Suppressor macrophage treated with lipopolysaccharide for 4 hours (primary cell): ENCODE results near the gene ZBTB17.

Experiments used
- DNase-seq: peaks from one replicate; pipeline ENCODE4 v3.0.0-alpha.2; 2020

The ZBTB17 gene

DNA sequence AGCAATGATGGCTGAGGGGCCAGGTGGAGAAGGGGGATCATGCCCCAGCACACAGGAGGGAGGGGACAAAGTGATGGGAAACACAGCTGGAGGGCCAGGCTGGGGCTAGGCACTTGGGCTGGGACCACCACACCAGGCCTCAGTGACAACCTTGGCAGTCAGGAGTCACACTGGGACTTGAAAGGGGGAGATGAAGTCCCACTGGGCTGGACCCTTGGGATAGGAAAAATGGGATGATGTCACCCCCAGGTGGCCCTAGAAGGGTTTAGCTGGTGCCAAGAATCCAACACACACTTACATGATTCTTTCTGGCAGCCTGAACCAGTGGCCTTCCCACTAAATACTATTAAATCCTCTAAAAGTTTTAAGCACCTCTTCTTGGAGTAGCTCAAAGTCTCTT lies 17.1 kb downstream of the ZBTB17 start:
- no peak for DNase-seq

DNA sequence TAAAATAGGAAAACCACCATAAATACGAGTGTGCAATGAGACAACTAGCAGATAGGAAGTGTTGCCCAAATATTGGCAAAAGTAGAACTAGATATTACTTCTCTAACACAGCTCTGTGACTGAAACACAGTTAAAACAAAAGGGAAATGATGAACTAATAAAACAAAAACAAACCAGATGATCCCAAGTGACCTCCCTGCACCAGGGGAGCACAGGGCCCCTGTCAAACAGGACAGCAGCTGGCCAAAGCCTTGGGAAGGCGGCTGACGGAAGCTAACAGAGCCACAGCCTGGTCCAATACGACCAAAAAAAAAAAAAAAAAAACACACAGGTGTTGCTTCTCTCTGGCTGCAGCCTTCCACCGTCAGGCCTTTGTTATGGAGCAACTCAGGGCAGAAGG lies 17.8 kb downstream of the ZBTB17 start:
- DNase-seq, result no peak

DNA sequence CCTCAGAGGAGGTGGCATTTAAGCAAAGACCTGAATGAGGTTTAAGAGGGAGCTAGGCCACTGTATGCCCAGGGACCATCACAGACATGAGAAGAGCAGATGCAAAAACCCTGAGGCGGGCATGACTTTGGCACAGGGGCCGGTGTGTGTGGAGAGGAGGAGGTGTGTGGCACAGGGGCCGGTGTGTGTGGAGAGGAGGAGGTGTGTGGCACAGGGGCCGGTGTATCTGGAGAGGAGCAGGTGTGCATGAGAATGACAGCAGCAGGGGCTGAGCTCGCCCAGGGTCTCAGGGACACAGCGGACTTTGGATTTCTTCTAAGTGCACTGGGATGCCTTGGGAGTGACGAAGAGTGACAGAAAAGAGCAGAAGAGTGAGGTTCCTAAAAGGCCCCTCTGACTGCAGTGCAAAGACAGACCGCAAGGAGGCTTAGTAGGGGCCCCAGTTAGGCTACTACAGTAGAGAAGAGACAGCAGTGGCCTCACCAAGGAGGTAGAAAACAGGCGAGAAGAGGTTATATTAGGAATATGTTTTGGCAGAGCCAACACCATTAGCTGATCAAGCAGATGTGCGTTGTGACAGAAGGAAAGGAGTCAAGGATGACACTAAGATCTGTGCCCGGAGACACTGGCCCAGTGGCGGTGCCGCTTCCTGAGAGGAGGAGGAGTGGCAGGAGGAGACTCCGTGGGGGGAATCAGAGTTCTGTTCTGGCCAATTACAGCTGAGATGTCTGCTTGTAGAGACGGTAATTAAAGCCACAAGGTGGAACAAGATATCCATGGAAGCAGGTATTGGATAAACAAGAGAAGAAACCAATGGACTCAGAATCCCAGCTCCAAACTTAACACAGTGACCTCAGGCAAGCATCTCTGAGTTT lies 18.4 kb downstream of the ZBTB17 start:
- no peak for DNase-seq

DNA sequence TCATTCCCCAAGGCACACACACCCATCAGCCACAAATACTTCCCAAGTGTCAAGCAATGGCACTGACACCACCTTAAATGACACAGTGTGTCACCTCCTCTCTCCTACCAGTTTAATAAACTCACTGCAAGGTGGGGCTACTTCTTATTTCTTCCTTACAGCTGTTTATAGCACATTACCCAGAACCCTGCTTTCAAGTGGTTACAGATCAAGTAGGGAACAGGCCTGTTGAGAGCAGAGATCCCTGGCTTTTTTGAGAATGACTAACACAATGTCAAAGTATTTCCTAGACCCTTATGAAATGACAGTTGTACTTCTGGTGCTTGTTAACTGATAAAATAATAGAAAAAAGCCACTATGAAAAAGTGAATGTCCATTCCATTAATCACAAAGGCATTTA lies 19.8 kb downstream of the ZBTB17 start:
- no peak for DNase-seq

DNA sequence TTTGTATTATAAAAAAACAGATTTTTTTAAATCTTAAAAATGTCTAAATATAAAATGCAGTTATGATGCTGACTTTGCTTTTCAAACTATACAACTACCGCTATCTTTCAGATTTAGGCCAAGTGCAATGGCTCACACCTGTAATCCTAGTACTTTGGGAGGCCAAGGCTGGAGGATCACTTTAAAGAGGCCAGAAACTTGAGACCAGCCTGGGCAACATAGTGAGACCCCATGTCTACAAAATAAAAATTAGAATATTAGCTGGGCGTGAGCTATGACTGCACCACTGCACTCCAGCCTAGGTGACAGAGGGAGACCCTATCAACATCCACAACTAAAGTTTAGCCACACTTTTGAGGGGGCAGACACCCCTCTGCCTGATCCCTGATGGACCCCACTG lies 20.3 kb downstream of the ZBTB17 start:
- DNase-seq, result no peak

DNA sequence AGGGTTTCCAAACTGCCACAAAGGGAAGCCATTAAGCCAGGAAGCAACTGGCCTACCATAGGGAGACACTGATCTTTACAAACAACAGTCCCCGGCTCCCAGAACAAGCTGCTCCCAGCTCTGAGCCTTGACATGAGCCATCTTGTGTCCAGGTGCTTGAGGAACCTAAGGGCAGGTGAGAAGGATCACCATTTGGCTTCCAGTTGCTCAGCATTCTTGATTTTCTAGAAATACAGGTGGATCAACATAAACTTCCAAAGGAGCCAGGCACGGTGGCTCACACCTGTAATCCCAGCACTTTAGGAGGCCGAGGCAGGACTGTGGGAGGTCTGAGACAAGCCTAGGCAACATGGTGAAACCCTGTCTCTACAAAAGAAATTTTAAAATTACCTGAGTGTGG lies 21.6 kb downstream of the ZBTB17 start:
- no peak for DNase-seq

DNA sequence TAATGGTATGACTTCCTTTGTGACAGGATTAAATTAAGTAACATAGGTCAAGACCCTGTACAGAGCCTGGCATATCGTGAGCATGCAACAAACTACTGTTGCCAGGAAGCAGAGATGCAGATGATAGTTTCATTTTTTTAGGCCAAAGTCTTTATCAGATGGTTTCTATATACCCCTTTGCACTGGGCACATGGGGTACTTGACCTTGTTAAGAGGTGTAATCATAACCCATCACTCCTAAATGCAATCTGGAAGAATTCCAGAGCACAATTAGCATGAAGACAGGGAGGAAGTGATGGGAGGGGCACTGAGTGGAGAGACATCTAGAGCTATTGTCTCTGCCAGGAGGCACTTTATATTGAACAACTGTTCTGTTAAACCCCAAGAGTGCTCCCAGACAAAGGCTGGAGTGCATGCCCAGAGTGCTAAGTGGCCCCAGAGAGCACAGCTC lies 22.1 kb downstream of the ZBTB17 start:
- DNase-seq, result no peak

DNA sequence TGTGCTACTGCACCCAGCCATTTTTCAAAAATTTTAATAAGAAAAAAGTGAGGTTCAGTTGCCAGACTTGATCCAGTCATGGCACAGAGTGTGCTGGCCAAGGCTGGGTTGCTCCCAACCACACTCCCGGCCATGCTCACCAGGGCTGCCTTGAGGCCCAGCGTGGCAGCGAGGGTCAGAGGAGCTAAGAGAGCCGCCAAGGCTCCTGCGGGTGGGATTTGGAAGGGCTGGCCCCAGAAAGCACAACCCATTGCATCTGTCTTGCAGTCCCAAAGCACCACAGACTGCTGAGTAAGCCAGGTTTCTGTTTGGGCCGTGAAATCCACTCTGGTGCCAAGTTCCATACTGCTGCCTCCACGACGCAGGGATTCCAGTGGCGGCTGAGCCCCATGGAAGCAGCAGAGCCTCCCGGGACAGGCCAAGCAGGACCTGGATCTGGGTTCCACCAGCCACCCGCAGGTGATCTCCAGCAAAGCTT lies 22.6 kb downstream of the ZBTB17 start:
- DNase-seq, result no peak

DNA sequence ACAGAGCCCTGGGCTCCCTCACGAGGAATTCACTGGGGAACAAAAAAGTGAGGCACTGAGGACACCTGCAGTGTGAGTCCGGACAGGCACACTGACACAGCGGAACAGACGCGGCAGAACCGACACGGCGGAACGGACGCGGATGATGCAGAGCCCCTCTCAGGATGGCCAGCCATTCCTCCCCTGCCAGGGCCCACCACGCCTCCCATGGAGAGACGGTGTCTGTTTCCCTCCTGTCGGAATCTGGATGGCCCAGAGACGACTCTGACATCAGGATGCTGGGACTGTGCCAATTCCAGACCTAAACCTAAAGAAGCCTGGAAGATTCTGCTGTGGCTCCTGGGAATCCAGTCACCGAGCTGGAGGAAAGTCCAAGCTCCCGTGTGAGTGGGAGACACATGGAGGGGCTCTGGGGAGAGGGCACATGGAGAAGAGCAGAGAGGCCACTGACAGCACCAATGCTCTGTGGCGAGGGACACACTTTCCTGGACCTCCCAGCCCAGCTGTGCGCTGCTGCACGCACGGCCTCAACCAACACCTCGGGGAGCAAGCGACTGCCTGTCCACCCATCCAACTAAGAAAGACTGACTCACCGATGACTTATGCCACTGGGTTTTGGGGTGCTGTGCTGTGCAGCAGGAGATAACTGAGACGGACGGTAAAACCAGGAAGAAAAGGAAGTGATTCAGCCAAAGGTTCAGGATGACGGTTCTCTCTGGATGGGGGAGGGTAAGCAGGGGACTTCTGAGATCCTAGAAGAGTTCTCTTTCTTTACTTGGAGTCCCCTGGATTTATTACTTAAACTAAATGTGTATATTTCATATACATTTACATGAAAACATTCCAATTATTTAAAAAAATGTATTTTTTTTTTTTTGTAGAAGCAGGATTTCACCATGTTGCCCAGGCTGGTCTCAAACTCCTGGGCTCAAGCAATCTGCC lies 23.3 kb downstream of the ZBTB17 start:
- peak; percentile 85 for DNase-seq

DNA sequence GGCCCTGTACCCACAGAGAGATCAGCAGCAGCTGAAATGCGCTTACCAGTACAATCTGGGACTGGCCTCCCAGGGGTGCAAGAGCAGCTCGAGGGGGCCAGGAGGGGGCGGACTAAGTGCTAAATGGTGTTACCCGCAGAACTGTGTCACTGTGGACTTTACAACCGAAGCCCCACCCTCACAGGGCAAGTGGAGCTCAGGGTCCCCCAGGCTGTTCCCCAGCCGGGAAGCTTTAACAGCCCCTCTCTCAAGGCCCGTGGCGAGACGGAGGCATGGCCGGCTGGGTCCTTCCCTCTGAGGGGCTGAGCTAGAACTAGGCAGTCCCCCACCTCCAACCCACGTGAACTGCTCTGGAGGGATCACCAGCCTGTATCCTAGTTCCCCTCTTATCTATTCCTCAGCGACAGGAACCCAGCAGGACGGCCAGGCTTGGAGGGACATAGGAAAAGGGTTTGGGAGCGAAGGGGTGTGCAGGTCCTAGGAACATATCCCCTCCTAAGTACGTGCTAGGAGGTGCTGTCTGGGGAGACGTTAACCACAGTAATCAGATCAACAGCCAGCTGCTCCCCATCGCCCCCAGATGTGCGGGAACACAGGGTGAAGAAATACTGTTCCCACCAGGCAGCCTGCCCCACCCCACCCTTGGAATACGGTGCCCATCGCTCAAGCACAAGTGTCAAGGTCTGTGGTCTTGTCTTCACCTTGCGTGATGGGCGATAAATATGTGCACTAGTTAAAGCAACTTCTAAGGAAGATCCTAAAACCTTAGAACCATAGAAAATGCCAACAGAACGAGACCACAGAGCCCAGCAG lies 24.4 kb downstream of the ZBTB17 start:
- no peak for DNase-seq

DNA sequence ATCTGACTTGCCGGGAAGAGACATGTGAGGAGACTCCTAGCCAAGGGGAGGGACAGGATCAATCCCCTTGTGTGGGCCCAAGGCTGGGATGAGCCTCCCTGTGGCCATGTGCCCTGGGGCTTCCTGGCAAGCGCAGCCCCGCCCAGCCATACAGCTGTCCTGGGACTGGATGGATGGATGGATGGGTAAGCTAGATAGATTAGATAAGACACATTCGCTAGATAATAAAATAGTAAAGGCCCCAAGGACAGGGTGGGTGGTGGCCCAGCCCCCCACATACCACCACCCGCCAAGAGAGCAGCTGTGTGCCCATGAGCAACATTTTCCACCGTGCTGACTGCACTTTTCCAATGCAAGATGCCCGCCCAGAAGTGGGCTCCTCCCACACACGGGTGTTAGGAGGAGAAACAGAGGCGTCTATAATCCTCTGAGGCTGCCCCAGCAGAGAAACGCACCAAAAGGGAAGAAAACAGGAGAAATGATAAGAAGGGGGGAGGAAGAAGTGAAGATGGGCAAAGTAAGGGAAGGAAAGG lies 25.1 kb downstream of the ZBTB17 start:
- DNase-seq, result peak; percentile 49

DNA sequence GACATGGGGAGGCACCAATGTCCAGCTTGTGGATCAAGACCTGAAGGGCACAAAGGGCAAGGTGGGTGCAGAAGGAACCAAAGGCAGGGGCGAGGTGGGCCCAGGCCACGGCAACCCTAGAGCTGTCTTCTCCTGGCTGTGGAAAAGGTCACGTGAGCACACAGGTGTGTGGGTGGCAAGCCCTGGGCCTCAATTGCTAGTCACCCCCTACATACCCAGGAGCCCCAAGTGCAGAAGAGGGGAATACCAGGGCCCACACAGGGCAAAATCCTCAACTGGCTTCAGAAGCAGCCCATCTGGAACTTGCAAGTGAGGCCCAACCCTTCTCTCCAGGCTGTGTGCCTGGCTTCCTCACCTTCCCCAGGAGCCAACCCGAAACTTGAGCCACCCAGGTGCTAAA lies 25.6 kb downstream of the ZBTB17 start:
- no peak for DNase-seq

DNA sequence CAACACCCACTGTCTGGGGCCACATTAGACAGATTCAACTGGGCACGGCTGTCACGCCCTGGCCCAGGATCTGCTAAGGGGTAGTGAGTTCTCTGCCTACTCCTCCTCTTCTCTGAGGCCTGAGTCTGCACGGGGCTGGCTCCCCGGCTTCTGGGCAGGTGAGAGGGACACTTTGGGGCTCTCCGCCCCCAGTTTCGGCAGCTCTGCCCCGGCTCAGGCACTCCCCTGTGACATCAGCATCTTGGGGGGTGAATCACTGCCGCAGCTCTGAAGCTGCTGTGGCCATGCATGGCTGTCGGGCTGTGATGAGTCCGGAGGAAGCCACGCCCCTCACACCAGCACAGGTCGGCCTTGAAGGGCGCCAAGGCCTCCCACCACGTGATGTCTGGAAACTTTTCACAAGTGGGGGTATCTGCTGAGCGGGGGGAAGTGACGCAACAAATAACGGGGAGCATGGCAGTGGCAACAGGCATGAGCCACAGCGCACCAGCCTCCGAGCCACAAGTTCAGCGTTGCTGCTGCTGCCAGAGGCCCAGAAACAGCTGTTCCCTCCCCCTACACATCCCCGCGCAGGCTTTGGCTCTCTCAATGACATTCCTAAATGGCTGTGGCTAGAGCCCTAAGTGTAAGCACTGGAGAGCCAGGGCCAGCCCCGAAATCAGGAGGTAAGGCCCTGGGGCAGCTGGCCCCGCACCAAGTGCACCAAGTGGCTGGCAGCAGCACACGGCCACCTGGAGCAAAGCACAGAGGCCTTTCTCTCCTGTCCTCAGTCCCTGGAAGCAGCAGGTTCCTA lies 26.3 kb downstream of the ZBTB17 start:
- peak; percentile 94 for DNase-seq

DNA sequence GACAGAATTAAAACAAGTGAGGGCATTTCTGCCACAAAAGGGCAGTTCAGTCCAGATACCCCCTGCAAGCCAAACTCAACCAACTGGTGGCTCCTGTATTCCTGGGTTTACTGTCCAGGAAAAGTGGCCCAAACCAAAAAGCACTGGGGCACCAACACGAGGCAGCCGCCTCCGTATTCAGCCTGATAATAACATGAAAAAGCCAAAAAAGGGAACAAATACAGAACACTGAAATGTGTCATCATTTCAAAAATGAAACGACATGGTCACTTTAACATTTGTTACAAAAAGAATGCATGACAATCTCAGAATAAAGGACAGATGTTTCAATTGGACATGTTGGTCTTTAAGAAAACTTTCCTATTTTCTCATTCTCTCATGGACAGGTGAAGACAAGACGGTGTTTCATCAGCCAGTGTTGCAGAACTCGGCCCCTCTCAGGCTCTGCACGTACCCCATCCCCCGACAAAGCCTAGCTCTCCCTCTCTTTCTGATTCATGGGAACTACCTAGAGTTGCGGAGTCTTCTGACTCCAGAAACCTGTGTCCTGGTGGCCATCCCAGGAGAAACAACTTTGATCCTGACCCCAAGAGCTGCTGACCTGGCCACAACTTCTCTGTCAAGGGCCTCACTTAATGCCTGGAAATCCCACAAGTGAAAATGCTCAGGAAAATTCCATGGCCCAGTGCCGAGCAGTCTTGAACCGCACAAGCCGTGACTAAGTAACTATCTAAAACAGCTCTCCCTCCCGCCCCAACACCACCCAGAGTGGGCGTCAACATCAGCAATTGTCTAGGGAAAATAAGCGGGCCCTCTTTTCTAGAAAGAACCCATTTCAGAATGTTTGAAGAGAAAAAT lies 27.1 kb downstream of the ZBTB17 start:
- peak; percentile 76 for DNase-seq

DNA sequence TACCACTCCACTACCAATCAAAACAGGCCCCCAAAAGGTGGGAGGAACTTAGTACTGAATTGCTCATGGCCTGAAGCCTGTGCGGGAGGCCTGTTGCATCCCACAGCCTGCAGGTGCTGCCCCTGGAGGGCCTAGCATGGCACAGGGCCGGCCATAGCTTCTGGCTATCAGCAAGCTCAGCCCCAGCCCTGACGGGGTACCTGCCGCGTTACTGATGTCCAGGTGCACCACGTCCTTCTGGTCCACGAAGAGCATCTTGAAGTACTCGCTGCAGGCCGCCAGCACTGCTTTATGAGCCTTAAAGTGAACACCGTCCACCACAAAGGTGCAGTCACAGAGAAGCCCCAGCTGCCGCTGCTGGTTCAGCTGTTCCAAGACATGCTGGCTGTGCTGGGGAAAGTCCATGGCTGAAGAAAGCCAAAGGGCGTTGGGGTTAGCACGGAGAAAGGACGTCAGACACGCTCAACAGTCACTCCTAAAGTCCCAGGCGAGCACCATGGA lies 27.8 kb downstream of the ZBTB17 start:
- DNase-seq, result no peak

DNA sequence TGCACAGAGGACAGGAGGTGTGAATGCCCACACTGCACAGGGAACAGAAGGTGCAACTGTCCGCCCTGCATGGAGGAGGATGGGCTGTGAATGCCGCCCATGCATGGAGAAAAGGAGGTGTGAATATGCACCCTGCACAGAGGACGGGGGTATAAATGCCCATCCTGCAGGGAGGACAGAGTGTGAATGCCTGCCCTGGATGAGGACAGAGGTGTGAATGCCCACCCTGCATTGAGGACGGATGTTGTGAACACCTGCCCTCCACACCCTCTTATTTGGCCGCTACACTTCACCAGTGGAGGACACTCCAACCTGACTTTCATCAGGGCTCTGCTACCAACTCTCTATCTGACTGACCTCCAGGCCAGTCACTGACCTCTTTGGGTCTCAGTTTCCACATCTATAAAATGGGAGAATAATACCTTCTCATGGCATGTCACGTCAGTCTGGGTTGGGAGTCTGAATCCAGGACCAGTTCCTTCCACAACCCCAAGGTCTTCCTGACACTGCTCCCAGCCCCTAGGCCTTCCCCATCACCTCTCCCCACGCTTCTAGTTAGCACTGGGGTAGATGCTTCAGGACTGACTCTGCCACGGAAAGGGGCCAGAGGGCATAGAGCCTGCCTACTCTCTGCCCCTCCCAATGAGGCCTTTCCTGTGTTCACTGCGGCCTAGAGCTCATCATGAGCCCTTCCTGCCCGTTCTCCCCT lies 28.4 kb downstream of the ZBTB17 start:
- DNase-seq, result no peak

DNA sequence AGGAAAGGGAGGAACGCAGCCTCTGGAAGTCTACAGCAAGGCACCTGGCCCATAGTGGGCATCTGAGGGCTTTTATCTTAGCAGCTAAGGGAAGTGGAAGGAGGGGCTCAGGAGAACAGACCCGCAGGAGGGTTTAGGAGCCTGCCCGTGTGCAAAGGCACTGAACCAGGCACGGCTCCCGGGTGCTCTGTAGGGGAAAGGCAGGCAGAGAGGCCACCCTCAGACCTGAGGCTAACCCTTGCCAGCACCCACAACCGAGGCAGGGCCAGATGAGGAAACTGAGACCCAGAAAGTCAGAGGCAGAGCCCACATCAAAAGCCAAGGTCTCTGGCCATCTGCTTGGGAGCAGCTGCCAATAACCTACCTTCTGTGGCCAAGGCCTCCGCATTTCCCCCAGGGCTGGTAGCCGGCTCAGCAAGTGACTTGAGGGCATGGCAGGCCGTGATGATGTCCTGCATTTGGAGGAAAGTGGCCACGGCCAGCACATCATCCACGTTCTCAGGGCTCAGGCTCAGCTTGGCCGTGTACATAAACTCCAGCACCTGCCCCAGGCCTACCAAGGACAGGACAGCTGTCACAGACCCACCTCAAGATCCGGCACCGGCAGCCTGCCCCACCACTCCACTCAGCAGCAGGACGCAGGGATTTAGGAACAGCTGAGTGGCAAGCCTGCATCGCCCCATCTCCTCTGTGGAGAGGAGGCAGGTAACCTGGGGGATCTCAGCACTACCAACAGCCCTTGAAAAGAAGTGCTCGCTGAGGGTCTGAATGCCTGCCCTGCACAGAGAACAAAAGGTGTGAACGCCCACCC lies 29.1 kb downstream of the ZBTB17 start:
- DNase-seq, result no peak

DNA sequence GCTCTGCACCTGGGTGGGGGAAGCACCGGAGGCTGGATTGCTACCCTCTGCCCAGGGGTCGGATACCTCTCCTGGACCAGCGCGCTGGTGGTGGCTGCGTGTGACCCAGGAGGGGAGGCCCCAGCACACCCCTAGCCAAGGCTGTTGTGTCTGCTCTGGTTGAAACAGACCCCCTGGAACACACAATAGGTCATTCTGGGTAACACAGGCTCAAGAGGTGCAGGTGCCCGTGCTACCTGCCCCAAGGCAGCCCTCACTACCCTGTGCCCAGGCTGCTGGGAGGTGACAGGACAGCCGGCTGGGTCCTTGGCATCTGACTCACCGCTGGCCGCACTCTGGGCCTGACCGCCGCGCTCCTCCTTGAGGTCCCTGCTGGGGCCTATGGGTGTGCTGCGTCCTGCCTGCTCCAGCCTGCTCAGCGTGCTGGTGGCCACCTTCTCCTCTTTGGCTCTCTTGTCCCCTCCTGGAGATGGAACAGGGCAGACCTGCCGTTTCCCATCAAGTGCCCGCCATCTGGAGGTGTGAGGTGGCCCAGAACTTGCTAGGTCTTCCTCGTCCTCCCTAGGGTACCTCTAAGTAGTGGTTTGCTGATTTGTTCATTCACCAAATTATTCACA lies 30.0 kb downstream of the ZBTB17 start:
- no peak for DNase-seq
